SK-N-SH (cell line): Measurements from ENCODE around the gene TRNP1.

Experiments used
- CTCF ChIP-seq: fragments of 200-600 bp; sonication (generic); IDR thresholded peaks from 2 replicates; pipeline ENCODE4 v1.6.1; 2017; ENCODE audit warnings: antibody characterized with exemption, mild to moderate bottlenecking, moderate library complexity
- IRF3 ChIP-seq: fragments of 150-350 bp; IDR thresholded peaks from 2 replicates; pipeline ENCODE4 v1.6.1; 2016; ENCODE audit warnings: mild to moderate bottlenecking, low read depth, low read length
- MEF2A ChIP-seq: IDR thresholded peaks from 2 replicates; pipeline ENCODE4 v1.4.0; 2012; ENCODE audit warnings: low read depth, borderline replicate concordance

- TF ChIP-seq CTCF, result no peak
- no peak for TF ChIP-seq IRF3
- no peak for TF ChIP-seq MEF2A
Measured at GRCh38 chr1:27011976-27012563, 18.6 kb downstream of the TRNP1 start.
